GM13977 (cell line): ENCODE results near the gene NPLOC4.

Experiments used
- DNase-seq: peaks from one replicate; pipeline ENCODE4 v3.0.0; 2012; ENCODE audit warnings: low spot score
- CTCF ChIP-seq: IDR thresholded peaks from 2 replicates; pipeline ENCODE4 v1.5.1; 2012; ENCODE audit warnings: mild to moderate bottlenecking, control low read depth; ENCODE audit not compliant: insufficient read depth; ENCODE audit errors: extremely low read depth, missing control alignments
- in situ Hi-C: fragments of 300-500 bp; cut with MboI; formaldehyde crosslinking; loops from one replicate; pipeline ENCODE4 v1.12.0; 2022; ENCODE audit warnings: low sequenced_read_pairs, low pct_unique_long_range_greater_than_20kb, mixed read lengths, inconsistent platforms; ENCODE audit not compliant: unreplicated experiment

The NPLOC4 gene

DNA sequence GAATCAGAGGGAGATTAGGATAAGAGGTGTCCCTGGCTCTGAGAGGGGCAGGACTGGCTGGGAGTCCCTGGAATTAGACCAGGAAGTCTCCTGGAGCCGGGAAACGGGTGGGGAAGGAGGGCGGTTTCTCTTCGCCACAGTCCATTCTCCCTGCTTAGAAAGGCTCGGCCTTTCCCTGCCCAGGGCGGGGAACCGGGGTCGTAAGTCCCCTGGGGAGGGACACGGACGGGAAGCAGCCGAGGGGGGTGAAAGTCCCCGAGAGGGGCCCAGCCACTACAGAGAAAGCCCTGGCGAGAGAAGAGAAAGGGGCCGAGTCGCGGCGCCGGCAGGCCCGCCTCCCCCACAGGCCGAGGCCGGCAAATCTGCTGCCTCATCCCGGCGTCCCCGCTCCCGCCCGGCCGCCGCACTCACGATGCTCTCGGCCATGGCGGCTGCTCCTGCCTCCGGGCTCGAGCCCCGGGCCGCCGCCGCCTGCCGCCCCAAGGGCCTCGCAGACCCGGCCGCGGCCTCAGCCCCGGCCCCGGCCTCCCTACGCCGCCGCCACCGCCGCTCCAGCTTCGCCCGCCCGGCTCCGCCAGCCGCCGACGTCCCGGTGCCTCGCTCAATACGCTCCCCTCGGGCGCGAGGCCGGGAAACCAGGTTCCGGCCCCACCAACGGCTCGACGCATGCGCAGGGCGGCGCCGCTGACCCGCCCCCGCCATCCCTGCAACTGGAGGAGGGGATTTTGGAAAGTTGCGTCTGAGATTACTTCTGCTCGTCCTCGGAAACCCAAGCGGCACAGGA lies at the start of gene NPLOC4, which contains the start of gene TSPAN10:
Gene NPLOC4 (minus strand): TSS at position 608 of the 784 bp plus-strand sequence. CDS start 182 bp downstream, at position 426.
Gene TSPAN10 (plus strand): TSS at position 692 of the 784 bp plus-strand sequence. CDS start 5,217 bp downstream, outside the sequence.
- DNase-seq, result peak; percentile 97
- in situ Hi-C loops, result no loop called here
- no peak for TF ChIP-seq CTCF

DNA sequence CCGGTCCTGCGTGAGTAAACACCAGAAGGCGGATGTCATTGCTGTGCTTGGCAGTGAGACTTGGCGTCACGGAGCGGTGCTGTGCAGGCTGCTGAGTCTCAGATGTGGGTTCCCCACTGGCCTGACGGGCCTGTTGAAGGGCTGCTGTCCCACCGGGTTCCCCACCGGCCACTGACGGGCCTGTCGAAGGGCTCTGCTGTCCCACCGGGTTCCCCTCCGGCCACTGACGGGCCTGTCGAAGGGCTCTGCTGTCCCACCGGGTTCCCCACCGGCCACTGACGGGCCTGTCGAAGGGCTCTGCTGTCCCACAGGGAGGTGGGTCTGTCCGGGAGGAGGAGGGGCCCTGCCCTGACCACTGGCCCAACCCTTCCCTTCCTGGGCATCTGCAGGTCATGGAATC lies 49.7 kb upstream of the NPLOC4 start:
- DNase-seq, result no peak
- in situ Hi-C loops, result no loop called here
- TF ChIP-seq CTCF, result no peak

- no peak for DNase-seq
- in situ Hi-C loops, result no loop called here
- TF ChIP-seq CTCF, result no peak
Observed at GRCh38 chr17:81685108-81685507, 48.2 kb upstream of the NPLOC4 start.

GRCh38 chr17:81684442-81684911 lies 47.6 kb upstream of the NPLOC4 start:
- no peak for TF ChIP-seq CTCF
- in situ Hi-C loops, result no loop called here
- DNase-seq, result peak; percentile 29

GRCh38 chr17:81683584-81684441 lies 46.9 kb upstream of the NPLOC4 start, which contains the start of the genes ARL16 and HGS:
ARL16 (minus strand) TSS chr17:81683797; CDS start chr17:81683753, 44 bp downstream.
HGS (plus strand) TSS chr17:81684011; CDS start chr17:81684067, 56 bp downstream.
- in situ Hi-C loops, result no loop called here
- no peak for TF ChIP-seq CTCF
- peak; percentile 100 for DNase-seq

- no peak for DNase-seq
- no peak for TF ChIP-seq CTCF
- in situ Hi-C loops, result no loop called here
Observed at GRCh38 chr17:81683208-81683583, 46.3 kb upstream of the NPLOC4 start.
